HFFc6 (cell line): ENCODE results near the gene PTPRD. TPM values are rescaled to one million over a fixed set of nuclear protein-coding genes. Genes with fewer than 3 reads are reported as not detected.
"Not testable (repeated sequence)": the region's sequence is repeated elsewhere in the genome, so short reads cannot be mapped to it uniquely, and the experiment has no call there.

ENCODE experiments used
- DNase-seq: peaks from one replicate; pipeline ENCODE4 v3.0.0-alpha.2; 2018
- H3K27ac Mint-ChIP-seq: 2 replicates; pipeline ENCODE4 v1.8.0; 2020; ENCODE audit warnings: mild to moderate bottlenecking, mixed read lengths
- H3K27me3 Mint-ChIP-seq: 2 replicates; pipeline ENCODE4 v1.8.0; 2021; ENCODE audit warnings: mild to moderate bottlenecking, moderate library complexity, mixed read lengths; ENCODE audit not compliant: insufficient read depth
- H3K36me3 Mint-ChIP-seq: 2 replicates; pipeline ENCODE4 v1.8.0; 2021; ENCODE audit warnings: low read depth, mixed read lengths
- H3K4me1 Mint-ChIP-seq: 2 replicates; pipeline ENCODE4 v1.8.0; 2020; ENCODE audit warnings: low read depth, mixed read lengths
- H3K4me3 Mint-ChIP-seq: 2 replicates; pipeline ENCODE4 v1.8.0; 2020; ENCODE audit warnings: mild to moderate bottlenecking, moderate library complexity, mixed read lengths
- H3K9me3 Mint-ChIP-seq: 2 replicates; pipeline ENCODE4 v1.8.0; 2020; ENCODE audit warnings: mild to moderate bottlenecking, mixed read lengths
- CTCF ChIP-seq: fragments of 200-600 bp; sonication (generic); IDR thresholded peaks from 2 replicates; pipeline ENCODE4 v1.5.0; 2021; ENCODE audit warnings: antibody characterized with exemption, mild to moderate bottlenecking
- total RNA-seq, 6 experiments: library from RNA; stranded (reverse); fragmentation: NEBNext Ultra II Directional; extraction: Animal tissue kit (Norgen Biotek cat#: 25700); gene quantifications; 2 replicates in 1 of 6; 3 replicates in 5 of 6; pipeline ENCODE4 v1.2.3, GENCODE V29; 2021

PTPRD gene
- total RNA-seq, 6 experiments from 2014 or later, result not detected

GRCh38 chr9:9945966-9946365 lies 666.8 kb downstream of the PTPRD start:
- no peaks in the 10 kb centered on the region for H3K27me3 Mint-ChIP-seq
- no peaks in the 10 kb centered on the region; the same call in 1 of the 2 replicates for H3K4me1 Mint-ChIP-seq
- no peaks in the 10 kb centered on the region for H3K36me3 Mint-ChIP-seq
- no peak overlapping the region for H3K4me3 Mint-ChIP-seq
- TF ChIP-seq CTCF, result no peak
- H3K9me3 Mint-ChIP-seq, result no peaks in the 10 kb centered on the region; the same call in none of the 2 replicates
- H3K27ac Mint-ChIP-seq, result no peak overlapping the region
- DNase-seq, result no peak

- no peak overlapping the region for H3K27ac Mint-ChIP-seq
- no peaks in the 10 kb centered on the region for H3K36me3 Mint-ChIP-seq
- H3K4me3 Mint-ChIP-seq, result no peak overlapping the region
- no peaks in the 10 kb centered on the region for H3K4me1 Mint-ChIP-seq
- peak; percentile 48 for DNase-seq
- no peaks in the 10 kb centered on the region for H3K9me3 Mint-ChIP-seq
- no peaks in the 10 kb centered on the region for H3K27me3 Mint-ChIP-seq
- peak; percentile 91 for TF ChIP-seq CTCF
Observed at GRCh38 chr9:9942764-9943424, 669.9 kb downstream of the PTPRD start.

- no peak for DNase-seq
- no peaks in the 10 kb centered on the region for H3K4me1 Mint-ChIP-seq
- H3K27me3 Mint-ChIP-seq, result no peaks in the 10 kb centered on the region
- no peak for TF ChIP-seq CTCF
- no peaks in the 10 kb centered on the region for H3K9me3 Mint-ChIP-seq
- H3K4me3 Mint-ChIP-seq, result no peak overlapping the region
- no peak overlapping the region for H3K27ac Mint-ChIP-seq
- H3K36me3 Mint-ChIP-seq, result no peaks in the 10 kb centered on the region
Observed at GRCh38 chr9:9938432-9938831, 674.4 kb downstream of the PTPRD start.

- not testable (repeated sequence) for H3K36me3 Mint-ChIP-seq, H3K27me3 Mint-ChIP-seq, DNase-seq, H3K4me1 Mint-ChIP-seq, H3K27ac Mint-ChIP-seq, H3K4me3 Mint-ChIP-seq
- H3K9me3 Mint-ChIP-seq, result peaks cover 11% of the 10 kb centered on the region
Observed at GRCh38 chr9:9931464-9931863, 681.3 kb downstream of the PTPRD start.

GRCh38 chr9:9924376-9924775 lies 688.4 kb downstream of the PTPRD start:
- Mint-ChIP-seq H3K4me1 (no peaks in the 10 kb centered on the region), H3K4me3 (peak overlapping the region; percentile 39; the same call in 1 of the 2 replicates), H3K36me3 (no peaks in the 10 kb centered on the region), H3K9me3 (peaks cover 8% of the 10 kb centered on the region), H3K27me3 (no peaks in the 10 kb centered on the region), H3K27ac (no peak overlapping the region)
- no peak for TF ChIP-seq CTCF
- DNase-seq, result no peak

- peaks cover 10% of the 10 kb centered on the region for H3K9me3 Mint-ChIP-seq
- no peaks in the 10 kb centered on the region for H3K4me1 Mint-ChIP-seq
- TF ChIP-seq CTCF, result no peak
- H3K36me3 Mint-ChIP-seq, result no peaks in the 10 kb centered on the region
- H3K27ac Mint-ChIP-seq, result no peak overlapping the region
- no peak overlapping the region for H3K4me3 Mint-ChIP-seq
- H3K27me3 Mint-ChIP-seq, result no peaks in the 10 kb centered on the region; the same call in 1 of the 2 replicates
- no peak for DNase-seq
Observed at GRCh38 chr9:9921805-9922204, 691.0 kb downstream of the PTPRD start.
